Measurements from ENCODE around the gene CLEC4F. TPM values are rescaled to one million over a fixed set of nuclear protein-coding genes. Genes with fewer than 3 reads are reported as not detected.

Gene CLEC4F
- polyA plus RNA-seq, 3 donors = 0.65 to 17.0 (median 2.3) TPM

GRCh38 chr2:70808983-70809958 is 11.1 kb downstream of the CLEC4F start:
- intact Hi-C loops (cut with micrococcal nuclease) = no loop called here
- no peaks in the 10 kb centered on the region for H3K4me1 ChIP-seq (ENCODE audit: control insufficient read depth in 1 of 2, insufficient read depth in 2 of 2, low read length in 2 of 2)

GRCh38 chr2:70807828-70808118 is 12.6 kb downstream of the CLEC4F start:
- no peaks in the 10 kb centered on the region for H3K9me3 ChIP-seq (replicated peaks in 1 of 2; ENCODE audit: control insufficient read depth in 1 of 2, insufficient read depth in 1 of 2, low read length in 2 of 2)
- H3K4me1 ChIP-seq (ENCODE audit: control insufficient read depth in 1 of 2, insufficient read depth in 2 of 2, low read length in 2 of 2) = no peaks in the 10 kb centered on the region
- WGBS (ENCODE audit: insufficient coverage) = 97% methylated on average over 4 of the region's 4 CpGs
- no peak for TF ChIP-seq CTCF (IDR thresholded peaks at IDR 0.05)
- Mint-ChIP-seq H3K36me3 (no peaks in the 10 kb centered on the region), H3K9me3 (peaks cover 0 to 8% (median 6%) of the 10 kb centered on the region in 7 donors), H3K4me3 (no peak overlapping the region), H3K27me3 (ENCODE audit: low read depth in 3 of 3) (peaks cover 6 to 14% (median 10%) of the 10 kb centered on the region in 3 donors), H3K27ac (no peak overlapping the region), H3K4me1 (peaks cover 3% of the 10 kb centered on the region)
- H3K4me2 ChIP-seq (replicated peaks; ENCODE audit: extremely low read depth, low read length, poor library complexity, severe bottlenecking) = no peak overlapping the region
- no peaks in the 10 kb centered on the region for H3K36me3 ChIP-seq (replicated peaks in 1 of 2; ENCODE audit: control insufficient read depth in 1 of 2, insufficient read depth in 2 of 2, low read length in 2 of 2)
- H3K4me3 ChIP-seq (replicated peaks in 1 of 3; ENCODE audit: low read depth in 2 of 3, low read length in 3 of 3) = no peak overlapping the region
- DNase-seq = no peak
- no peak overlapping the region for H3K27ac ChIP-seq (ENCODE audit: low read depth in 1 of 2, low read length in 2 of 2)
- H3K27me3 ChIP-seq (ENCODE audit: control insufficient read depth in 2 of 2, insufficient read depth in 2 of 2, low read length in 2 of 2) = no peaks in the 10 kb centered on the region
- intact Hi-C loops (cut with micrococcal nuclease) = no loop called here
- no peak overlapping the region for H2AFZ ChIP-seq (ENCODE audit: insufficient read depth, low read depth, low read length, poor library complexity, severe bottlenecking)
- no peaks in the 10 kb centered on the region for H3K79me2 ChIP-seq (ENCODE audit: insufficient read depth, low read length)
- H3K9ac ChIP-seq (ENCODE audit: insufficient read depth, low read length, poor library complexity, severe bottlenecking) = no peak overlapping the region
- H4K20me1 ChIP-seq (ENCODE audit: insufficient read depth, low read length) = no peaks in the 10 kb centered on the region

More at GRCh38 chr2:70808983-70809958, 11.1 kb downstream of the CLEC4F start:
- no peak overlapping the region for H3K4me3 ChIP-seq (replicated peaks in 1 of 3; ENCODE audit: low read depth in 2 of 3, low read length in 3 of 3)
- Mint-ChIP-seq H3K4me3 (no peak overlapping the region), H3K36me3 (no peaks in the 10 kb centered on the region), H3K9me3 (peaks cover 0 to 9% (median 6%) of the 10 kb centered on the region in 7 donors), H3K4me1 (peaks cover 1% of the 10 kb centered on the region), H3K27me3 (ENCODE audit: low read depth in 3 of 3) (peaks cover 12 to 20% (median 13%) of the 10 kb centered on the region in 3 donors), H3K27ac (no peak overlapping the region)
- no peak for TF ChIP-seq CTCF (IDR thresholded peaks at IDR 0.05)
- no peaks in the 10 kb centered on the region for H3K79me2 ChIP-seq (ENCODE audit: insufficient read depth, low read length)
- WGBS (ENCODE audit: insufficient coverage) = 89% methylated on average over 7 of the region's 12 CpGs
- no peak for DNase-seq
- no peaks in the 10 kb centered on the region for H3K27me3 ChIP-seq (ENCODE audit: control insufficient read depth in 2 of 2, insufficient read depth in 2 of 2, low read length in 2 of 2)
- no peaks in the 10 kb centered on the region for H4K20me1 ChIP-seq (ENCODE audit: insufficient read depth, low read length)
- H2AFZ ChIP-seq (ENCODE audit: insufficient read depth, low read depth, low read length, poor library complexity, severe bottlenecking) = no peak overlapping the region
- H3K9me3 ChIP-seq (replicated peaks in 1 of 2; ENCODE audit: control insufficient read depth in 1 of 2, insufficient read depth in 1 of 2, low read length in 2 of 2) = no peaks in the 10 kb centered on the region
- H3K36me3 ChIP-seq (replicated peaks in 1 of 2; ENCODE audit: control insufficient read depth in 1 of 2, insufficient read depth in 2 of 2, low read length in 2 of 2) = no peaks in the 10 kb centered on the region
- H3K9ac ChIP-seq (ENCODE audit: insufficient read depth, low read length, poor library complexity, severe bottlenecking) = no peak overlapping the region
- H3K4me2 ChIP-seq (replicated peaks; ENCODE audit: extremely low read depth, low read length, poor library complexity, severe bottlenecking) = no peak overlapping the region
- no peak overlapping the region for H3K27ac ChIP-seq (ENCODE audit: low read depth in 1 of 2, low read length in 2 of 2)

Data from CD14-positive monocyte (primary cell).